Measurements from ENCODE around the gene CDC14C. TPM values are rescaled to one million over a fixed set of nuclear protein-coding genes. Genes with fewer than 3 reads are reported as not detected.
"Not testable (repeated sequence)": the region's sequence is repeated elsewhere in the genome, so short reads cannot be mapped to it uniquely, and the experiment has no call there.

CDC14C gene
- total RNA-seq = not detected

DNA sequence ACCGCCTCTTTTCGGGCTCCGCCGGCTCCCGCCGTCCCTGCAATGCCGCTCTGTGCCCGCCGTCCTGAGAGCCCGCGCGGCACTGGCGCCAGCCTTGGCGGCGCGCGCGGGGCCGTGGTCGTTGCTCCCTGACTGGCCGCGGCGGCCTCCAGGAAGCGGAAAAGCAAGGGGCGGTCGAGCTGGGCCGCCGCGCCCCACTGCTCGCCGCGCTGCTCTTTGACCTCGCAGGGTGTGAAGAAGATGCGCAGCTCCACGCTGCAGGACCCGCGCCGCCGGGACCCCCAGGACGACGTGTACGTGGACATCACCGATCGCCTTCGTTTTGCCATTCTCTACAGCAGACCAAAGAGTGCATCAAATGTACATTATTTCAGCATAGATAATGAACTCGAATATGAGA, at the start of gene CDC14C:
Gene CDC14C, plus strand, starts transcription at position 115 of the 400 bp plus-strand sequence. Its CDS starts 126 bp downstream, at position 241.
- ATAC-seq = no peak
- DNase-seq (ENCODE audit: low spot score in 2 of 2) = no peak
- H3K27ac Mint-ChIP-seq = no peak within 1 kb of the TSS
- H3K9me3 Mint-ChIP-seq = peaks cover 0 to 3% of the 10 kb centered on the region in 2 donors
- no peaks in the 10 kb centered on the region for H3K36me3 Mint-ChIP-seq

DNA sequence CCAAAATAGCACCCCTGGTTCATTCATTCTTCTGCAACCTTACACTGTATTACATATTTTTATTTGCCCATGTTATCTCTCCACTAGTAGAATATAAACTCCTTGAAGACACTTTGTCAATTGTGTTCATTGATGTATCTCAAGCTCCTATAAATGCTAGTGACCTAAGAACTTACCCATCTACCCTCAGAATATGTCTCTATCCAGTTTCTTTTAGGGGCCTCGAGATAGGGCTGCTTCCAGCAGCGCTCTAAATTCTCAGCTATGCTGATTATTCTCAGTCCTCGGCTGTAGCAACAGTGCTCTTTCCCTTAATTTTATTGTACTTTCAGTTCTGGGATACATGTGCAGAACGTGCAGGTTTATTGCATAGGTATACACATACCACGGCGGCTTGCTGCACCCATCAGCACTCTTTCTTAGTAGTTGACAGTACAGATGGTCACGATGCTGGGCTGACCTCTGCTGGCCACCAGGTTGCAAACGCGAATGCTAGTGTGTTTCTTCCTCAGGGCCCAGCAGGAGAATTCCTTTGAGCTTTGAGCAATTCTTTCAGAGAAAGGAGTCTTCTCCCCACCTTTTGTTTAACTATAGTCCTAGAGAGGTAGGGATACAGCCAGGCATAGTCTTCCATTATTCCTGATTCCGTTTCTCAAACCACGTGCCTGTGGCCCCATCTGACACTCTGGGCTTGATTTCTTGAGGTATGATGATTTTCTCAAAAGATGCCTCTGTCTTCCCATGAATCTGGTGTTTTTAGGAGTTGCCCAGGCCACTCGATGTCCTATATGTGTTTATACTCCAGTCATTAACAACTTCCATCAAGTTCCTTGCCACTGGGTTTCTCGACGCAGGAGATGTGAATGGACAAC, 49.1 kb upstream of the CDC14C start:
- DNase-seq (ENCODE audit: low spot score in 2 of 2) = no peak
- no peak for ATAC-seq
- H3K9me3 Mint-ChIP-seq = peaks cover 3 to 5% of the 10 kb centered on the region in 2 donors
- H3K27ac Mint-ChIP-seq = no peak overlapping the region
- no peaks in the 10 kb centered on the region for H3K36me3 Mint-ChIP-seq

DNA sequence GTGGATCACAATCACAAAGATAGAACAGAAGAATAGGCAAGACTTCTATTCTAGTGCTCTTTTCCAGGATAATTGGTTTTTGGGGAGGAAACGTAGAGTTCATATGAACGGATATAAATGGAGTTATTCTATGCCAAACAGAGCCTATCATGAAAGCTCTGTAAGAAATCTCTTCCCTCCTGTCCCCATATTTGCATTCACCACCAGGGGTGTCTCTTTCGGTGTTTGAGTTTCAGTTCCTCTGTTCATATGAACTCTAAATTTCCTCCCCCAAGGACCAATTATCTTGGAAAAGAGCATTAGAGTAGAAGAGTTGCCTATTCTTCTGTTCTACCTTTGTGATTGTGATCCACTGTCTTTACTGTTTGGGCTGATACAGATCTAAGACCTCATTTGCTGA, 48.3 kb upstream of the CDC14C start:
- H3K36me3 Mint-ChIP-seq = no peaks in the 10 kb centered on the region
- DNase-seq (ENCODE audit: low spot score in 2 of 2) = no peak
- H3K9me3 Mint-ChIP-seq = peaks cover 3 to 4% of the 10 kb centered on the region in 2 donors
- H3K27ac Mint-ChIP-seq = no peak overlapping the region
- ATAC-seq = no peak

DNA sequence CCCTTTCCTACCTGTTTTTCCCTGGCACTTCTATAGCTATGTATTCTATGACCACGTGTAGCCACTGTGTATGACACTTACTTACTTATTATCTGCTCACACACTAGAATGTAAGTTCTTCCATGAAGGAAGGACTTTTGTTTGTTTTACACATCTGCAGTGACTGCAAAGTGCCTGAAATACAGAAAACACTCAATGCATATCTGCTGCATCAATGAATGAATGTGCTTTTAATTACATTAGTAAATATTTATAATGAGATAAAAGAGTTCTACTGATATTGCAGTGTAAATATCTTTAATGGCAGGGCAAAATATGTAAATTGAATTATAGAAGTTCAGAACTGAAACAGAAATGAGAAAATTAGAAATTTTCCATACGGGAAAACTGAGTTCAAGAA, 43.5 kb upstream of the CDC14C start:
- H3K36me3 Mint-ChIP-seq = peaks cover 0 to 6% of the 10 kb centered on the region in 2 donors
- no peak overlapping the region for H3K27ac Mint-ChIP-seq
- ATAC-seq (no peak), DNase-seq (ENCODE audit: low spot score in 2 of 2) (no peak)
- peaks cover 4 to 16% of the 10 kb centered on the region in 2 donors for H3K9me3 Mint-ChIP-seq

DNA sequence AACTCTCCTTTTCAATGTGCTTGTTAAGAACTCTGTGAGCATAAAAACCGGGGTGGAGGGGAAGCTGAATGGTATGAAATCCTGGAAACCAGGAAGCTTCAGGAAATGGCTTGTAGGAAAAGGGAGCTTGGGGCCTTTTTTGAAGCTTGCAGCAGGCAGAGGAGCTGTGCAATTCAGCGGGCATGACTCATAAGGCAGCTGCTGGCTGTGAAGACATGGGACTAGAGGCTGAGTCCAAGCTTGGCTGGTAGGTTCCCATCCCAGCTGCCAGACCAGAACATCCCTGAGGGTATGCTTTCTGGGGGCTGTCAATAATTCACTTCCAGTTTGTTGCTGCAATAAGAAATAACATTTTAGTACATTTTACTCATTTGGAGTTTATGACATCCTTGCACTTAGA, 36.8 kb upstream of the CDC14C start:
- H3K36me3 Mint-ChIP-seq = peaks cover 0 to 6% of the 10 kb centered on the region in 2 donors
- no peak overlapping the region for H3K27ac Mint-ChIP-seq
- DNase-seq (ENCODE audit: low spot score in 2 of 2) (no peak), ATAC-seq (no peak)
- H3K9me3 Mint-ChIP-seq = peaks cover 0 to 27% of the 10 kb centered on the region in 2 donors

DNA sequence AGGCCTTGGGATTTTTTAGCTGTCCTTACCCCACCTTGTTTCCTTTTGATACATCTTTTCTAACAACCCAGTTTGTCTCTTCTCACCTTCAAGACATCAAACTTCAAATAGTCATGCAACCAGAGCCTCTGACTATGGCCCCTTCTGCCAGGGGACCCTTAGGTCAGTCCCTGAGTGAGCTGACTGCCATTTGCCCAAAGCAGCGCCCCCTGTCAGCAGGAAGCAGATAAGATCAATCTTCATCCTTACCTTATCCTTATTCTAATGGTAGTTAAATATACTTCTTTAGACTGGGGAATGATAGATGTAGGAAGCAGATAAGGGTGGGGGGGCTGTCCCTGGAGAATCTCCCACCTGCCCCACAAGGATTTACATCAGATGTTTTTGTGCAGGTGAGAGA, 29.8 kb upstream of the CDC14C start:
- ATAC-seq (no peak), DNase-seq (ENCODE audit: low spot score in 2 of 2) (no peak)
- peaks cover 0 to 14% of the 10 kb centered on the region in 2 donors for H3K9me3 Mint-ChIP-seq

DNA sequence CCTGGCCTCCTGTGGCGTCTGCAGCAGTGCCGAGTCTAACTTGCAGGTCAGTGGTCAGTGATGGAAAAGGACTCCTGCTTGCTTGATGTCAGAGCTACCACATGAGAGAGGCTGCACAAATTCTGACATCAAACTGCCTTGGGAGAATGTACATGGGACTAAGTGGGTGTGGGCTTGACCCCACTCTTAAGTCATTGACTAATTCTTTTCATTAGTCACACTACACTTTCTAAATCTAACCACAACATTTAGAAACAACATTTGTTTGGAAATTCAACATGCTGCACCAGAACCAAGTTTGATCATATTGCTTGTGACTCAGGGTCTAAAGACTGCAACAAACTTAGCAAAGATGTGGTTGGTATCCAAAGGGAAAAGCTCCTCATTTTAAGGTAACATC, 24.4 kb upstream of the CDC14C start:
- DNase-seq (ENCODE audit: low spot score in 2 of 2) = no peak
- H3K36me3 Mint-ChIP-seq = no peaks in the 10 kb centered on the region
- H3K27ac Mint-ChIP-seq = no peak overlapping the region
- ATAC-seq = no peak
- H3K9me3 Mint-ChIP-seq = no peaks in the 10 kb centered on the region

More for the DNA sequence above, 29.8 kb upstream of the CDC14C start:
- no peaks in the 10 kb centered on the region for H3K36me3 Mint-ChIP-seq
- no peak overlapping the region for H3K27ac Mint-ChIP-seq

DNA sequence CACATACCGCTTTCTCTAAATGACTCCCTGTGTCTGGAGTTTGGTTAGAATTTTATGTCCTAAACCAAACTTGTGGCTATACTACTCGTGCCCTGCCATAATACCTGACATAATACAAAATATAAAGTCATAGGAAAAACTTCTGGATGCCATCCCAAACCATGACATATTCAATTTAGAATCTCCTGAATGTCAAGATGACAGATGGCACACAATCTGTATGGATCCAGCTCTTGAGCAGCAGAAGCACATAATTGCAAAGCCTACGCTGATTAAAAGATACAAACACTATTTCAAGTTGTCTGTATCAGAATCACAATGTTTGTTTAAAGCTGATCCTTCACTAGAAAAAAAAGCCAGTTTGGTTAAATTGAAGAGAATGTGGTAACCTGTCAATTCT, 22.4 kb upstream of the CDC14C start:
- peaks cover 4% of the 10 kb centered on the region in 2 donors for H3K9me3 Mint-ChIP-seq
- no peak for DNase-seq (ENCODE audit: low spot score in 2 of 2)
- no peak for ATAC-seq
- no peak overlapping the region for H3K27ac Mint-ChIP-seq
- H3K36me3 Mint-ChIP-seq = no peaks in the 10 kb centered on the region

DNA sequence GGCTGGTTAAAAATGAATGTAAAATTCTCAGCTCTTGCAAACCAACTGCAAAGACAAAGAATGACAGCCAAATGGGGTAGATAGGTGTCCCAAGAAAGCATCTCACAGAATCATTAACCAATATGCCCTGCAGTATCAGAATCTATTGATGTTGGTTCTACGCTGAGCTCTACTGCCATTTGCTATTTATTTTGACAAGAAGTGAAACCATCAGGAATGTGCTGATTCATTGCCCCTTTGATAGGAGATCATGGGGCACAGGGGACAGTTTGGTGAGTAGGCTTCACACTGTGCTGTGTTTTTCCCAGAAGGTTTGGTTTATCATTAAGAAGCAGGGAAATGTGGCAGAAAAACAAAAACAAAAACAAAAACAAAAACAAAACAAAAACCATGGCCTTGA, 19.4 kb upstream of the CDC14C start:
- DNase-seq (ENCODE audit: low spot score in 2 of 2) (no peak), ATAC-seq (no peak)
- H3K9me3 Mint-ChIP-seq = peaks cover 10 to 15% of the 10 kb centered on the region in 2 donors
- H3K27ac Mint-ChIP-seq = no peak overlapping the region
- peaks cover 0 to 13% of the 10 kb centered on the region in 2 donors for H3K36me3 Mint-ChIP-seq

DNA sequence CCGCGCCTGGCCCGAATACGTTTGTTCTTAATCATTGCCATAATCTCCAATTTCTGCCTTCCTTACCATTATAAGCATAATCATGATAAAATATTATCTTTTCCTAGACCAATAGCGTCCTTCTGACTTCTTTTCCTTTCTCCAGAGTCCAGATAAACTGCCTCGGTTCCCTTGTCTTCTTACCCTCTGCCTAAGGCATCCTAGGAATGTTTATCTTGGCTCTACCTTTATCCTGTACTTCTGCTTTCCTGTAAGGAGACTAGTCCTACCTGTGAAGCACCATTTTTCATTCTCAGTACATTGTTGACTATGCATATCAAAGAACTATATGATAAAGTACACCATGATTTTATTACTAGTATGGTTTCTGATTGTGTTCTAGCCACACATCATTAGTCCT, 18.7 kb upstream of the CDC14C start:
- DNase-seq (ENCODE audit: low spot score in 2 of 2); ATAC-seq; H3K27ac Mint-ChIP-seq: not testable (repeated sequence)
- Mint-ChIP-seq H3K9me3 (peaks cover 10 to 15% of the 10 kb centered on the region in 2 donors), H3K36me3 (peaks cover 0 to 14% of the 10 kb centered on the region in 2 donors)

DNA sequence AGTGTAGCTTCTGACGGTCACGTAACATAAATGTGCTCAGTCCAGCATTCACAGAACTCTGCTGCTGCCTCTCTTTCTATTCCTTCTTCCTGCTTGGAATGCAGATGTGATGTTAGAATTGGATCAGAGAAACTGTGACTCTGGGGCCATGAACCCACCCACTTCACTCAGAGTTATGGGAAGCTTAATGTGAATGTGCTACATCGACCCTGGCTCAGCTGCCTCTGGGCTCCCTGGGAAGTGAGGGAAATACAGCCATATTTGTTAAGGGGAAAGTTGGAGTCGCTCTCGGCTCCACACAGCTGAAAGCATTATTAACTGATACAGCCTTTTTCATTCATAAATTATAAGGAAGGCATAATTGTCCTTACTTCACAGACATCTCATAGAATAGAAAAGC, 14.5 kb upstream of the CDC14C start:
- peaks cover 8 to 30% of the 10 kb centered on the region in 2 donors for H3K36me3 Mint-ChIP-seq
- peaks cover 21 to 24% of the 10 kb centered on the region in 2 donors for H3K9me3 Mint-ChIP-seq
- not testable (repeated sequence) for ATAC-seq; DNase-seq (ENCODE audit: low spot score in 2 of 2); H3K27ac Mint-ChIP-seq

DNA sequence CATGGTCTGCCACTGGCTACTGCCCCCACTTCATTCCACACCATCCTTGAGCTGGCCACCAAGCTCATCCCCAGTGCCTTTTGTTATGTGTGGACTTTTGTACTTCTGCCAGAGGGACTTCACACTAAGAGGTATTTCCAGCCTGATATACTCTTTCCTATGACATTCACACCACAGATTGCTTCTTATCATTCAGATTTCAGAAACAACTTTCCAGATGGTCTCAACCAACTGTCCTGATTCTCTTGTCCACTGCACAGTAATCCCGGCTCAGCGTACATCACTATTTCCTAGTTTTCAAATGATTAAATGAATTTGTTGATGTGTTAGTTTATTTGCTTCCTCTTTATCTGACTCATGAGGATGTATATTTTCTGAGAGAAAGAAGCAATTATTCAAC, 7.1 kb downstream of the CDC14C start:
- H3K9me3 Mint-ChIP-seq = peaks cover 11 to 12% of the 10 kb centered on the region in 2 donors
- H3K36me3 Mint-ChIP-seq = no peaks in the 10 kb centered on the region
- no peak for DNase-seq (ENCODE audit: low spot score in 2 of 2)
- no peak for ATAC-seq
- no peak overlapping the region for H3K27ac Mint-ChIP-seq

DNA sequence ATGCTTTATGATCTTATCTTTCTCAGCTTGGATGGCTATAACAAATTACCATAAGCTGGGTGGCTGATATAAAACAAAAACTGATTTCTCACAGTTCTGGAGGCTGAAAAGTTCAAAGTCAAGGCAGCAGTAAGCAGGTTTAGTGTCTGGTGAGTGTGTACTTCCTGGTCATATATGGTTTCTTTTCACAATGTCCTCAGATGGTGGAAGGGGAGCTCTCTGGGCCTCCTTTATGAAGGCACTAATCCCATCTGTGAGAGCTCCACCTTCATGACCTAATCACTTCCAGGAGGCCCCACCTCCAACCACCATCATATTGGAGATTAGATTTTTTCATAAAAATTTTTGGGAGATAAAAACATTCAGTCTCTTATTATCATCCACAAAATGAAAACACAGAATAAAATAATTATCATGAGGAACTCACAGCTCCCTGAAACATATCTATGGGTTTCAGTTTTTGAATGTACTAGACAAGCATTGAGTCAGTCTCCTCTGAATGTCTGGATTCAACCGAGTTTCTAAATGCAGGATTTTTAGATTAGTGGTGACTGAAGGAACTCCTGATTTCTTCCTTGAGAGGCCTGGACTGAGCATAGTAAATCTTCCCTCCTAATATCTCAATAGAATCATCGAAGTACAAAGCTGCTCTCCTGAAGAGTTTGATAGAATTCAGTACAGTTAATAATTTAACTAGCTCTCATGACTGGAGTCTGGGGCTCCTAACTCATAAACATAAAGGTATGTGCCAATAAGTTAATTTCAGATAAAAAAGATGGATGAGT, 8.0 kb downstream of the CDC14C start:
- Mint-ChIP-seq H3K36me3 (no peaks in the 10 kb centered on the region), H3K27ac (no peak overlapping the region), H3K9me3 (peaks cover 11 to 12% of the 10 kb centered on the region in 2 donors)
- DNase-seq (ENCODE audit: low spot score in 2 of 2) (no peak), ATAC-seq (no peak)

DNA sequence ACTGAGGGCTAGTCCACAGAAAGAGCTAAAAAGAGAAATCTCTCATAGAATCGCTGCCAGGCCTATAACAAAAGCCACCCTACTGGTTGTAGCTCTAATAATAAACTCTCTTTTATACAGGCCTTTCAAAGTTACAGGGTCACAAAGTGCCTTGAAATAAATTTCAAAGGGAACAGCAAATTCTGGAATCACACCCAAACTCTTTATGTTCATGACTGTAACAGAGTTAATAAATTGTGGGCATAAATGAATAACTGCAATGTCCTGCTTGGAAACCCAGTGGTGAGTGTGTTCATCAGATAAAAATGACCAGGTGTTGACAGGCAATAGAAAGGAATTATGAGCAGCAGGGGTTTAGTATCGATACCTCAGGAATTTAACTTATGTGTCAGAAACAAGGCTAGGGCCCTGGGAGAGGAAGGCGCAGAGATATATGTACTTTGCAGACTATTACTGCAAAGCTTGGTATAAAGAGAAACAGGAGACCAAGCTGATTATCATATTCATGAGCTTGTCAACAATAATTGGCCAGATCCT, 9.3 kb downstream of the CDC14C start:
- DNase-seq (ENCODE audit: low spot score in 2 of 2) = no peak
- Mint-ChIP-seq H3K27ac (no peak overlapping the region), H3K9me3 (peaks cover 11 to 12% of the 10 kb centered on the region in 2 donors), H3K36me3 (no peaks in the 10 kb centered on the region)
- ATAC-seq = no peak

DNA sequence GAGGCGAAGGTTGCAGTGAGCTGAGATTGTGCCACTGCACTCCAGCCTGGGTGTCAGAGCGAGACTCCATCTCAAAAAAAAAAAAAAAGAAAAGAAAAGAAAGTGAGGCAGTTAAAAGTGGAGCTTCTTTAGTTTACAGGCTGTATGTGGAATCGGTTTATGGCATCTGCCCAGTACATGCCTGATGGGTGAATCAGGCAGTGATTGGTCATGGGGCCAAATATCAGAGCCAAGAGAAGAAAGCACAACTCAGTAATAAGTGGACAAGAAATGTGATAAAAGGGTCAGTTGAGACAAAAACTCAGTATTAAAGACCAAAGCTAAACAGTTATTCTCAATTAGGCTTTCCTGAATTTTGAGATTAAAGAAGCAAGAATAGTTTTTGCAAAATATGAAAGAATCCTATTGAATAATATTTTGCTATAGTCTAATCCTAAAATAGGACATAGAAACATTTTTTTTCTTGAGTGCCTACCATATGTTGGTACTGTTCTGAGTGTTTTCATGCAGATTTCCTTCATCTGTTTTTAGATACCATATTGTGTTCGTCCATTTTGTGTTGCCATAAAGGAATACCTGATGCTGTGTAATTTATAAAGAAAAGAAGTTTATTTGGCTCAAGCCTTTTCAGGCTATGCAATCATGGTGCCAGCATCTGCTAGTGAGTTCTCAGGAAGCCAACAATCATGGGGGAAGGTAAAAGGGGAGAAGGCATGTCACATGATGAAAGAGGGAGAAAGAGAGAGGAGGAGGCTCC, 14.4 kb downstream of the CDC14C start:
- no peak for DNase-seq (ENCODE audit: low spot score in 2 of 2)
- H3K36me3 Mint-ChIP-seq = no peaks in the 10 kb centered on the region
- ATAC-seq = no peak
- H3K27ac Mint-ChIP-seq = no peak overlapping the region
- peaks cover 9 to 10% of the 10 kb centered on the region in 2 donors for H3K9me3 Mint-ChIP-seq

DNA sequence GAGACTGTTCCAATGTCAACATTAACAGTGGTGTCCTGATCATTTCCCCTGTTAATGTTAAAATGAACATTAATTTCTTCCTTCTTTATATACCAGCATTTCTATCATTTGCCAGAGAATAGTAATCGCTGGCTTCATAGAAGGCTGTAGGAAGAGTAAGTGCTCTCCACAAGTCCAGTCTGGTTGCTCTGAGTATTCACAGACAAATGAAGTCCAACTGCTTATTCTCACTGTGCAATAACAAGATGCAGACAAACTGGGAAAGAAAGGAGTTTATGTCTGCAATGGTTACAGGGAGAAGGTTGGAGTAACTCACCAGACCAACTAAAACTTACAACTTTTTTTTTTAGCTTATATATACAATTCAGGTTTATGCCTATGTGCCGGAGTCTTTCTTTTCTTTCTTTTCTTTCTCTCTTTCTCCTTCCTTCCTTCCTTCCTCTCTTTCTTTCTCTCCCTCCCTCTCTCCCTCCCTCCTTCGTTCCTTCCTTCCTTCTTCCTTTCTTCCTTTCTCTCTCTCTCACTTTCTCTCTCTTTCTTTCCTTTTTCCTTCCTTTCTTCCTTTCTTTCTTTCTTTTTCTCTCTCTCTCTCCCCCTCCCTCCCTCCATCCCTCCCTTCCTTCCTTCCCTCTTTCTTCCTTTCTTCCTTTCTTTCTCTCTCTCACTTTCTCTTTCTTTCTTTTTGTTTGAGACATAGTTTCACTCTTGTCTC, 19.1 kb downstream of the CDC14C start:
- Mint-ChIP-seq H3K9me3 (peaks cover 4% of the 10 kb centered on the region in 2 donors), H3K36me3 (no peaks in the 10 kb centered on the region), H3K27ac (peak overlapping the region in 1 of 2 donors; percentile 30)
- ATAC-seq (no peak), DNase-seq (ENCODE audit: low spot score in 2 of 2) (no peak)

Data from activated naive CD4-positive, alpha-beta T cell treated with anti-CD3 and anti-CD28 coated beads, Interleukin-2, amount 50 U/mL, for 72 hours (primary cell).